Astrocyte (in vitro differentiated cells and primary cell): ENCODE measurements around the gene SEC31A. TPM values are rescaled to one million over a fixed set of nuclear protein-coding genes. Genes with fewer than 3 reads are reported as not detected.

ENCODE experiments used
- DNase-seq: peaks from one replicate; pipeline ENCODE4 v3.0.0-alpha.2; 2010; ENCODE audit warnings: low read depth
- FAIRE-seq: peaks from 2 replicates; lab custom pipeline; 2011; peaks lifted over from hg19 to GRCh38; lab: Jason Lieb, UNC
- H2AFZ ChIP-seq: 2 replicates; pipeline ENCODE4 v1.6.0; 2012; ENCODE audit warnings: low read depth, low read length, inconsistent platforms
- H3K27ac ChIP-seq: 2 replicates; pipeline ENCODE4 v1.5.1; 2011; ENCODE audit warnings: low read depth, low read length, inconsistent platforms
- H3K27me3 ChIP-seq: 2 replicates; pipeline ENCODE4 v1.6.0; 2011; ENCODE audit warnings: low read length, inconsistent platforms; ENCODE audit not compliant: insufficient read depth
- H3K36me3 ChIP-seq: 2 replicates; pipeline ENCODE4 v1.5.1; 2011; ENCODE audit warnings: low read length, inconsistent platforms; ENCODE audit not compliant: insufficient read depth
- H3K4me1 ChIP-seq: 2 replicates; pipeline ENCODE4 v1.5.1; 2011; ENCODE audit warnings: low read length, inconsistent platforms; ENCODE audit not compliant: insufficient read depth
- H3K4me2 ChIP-seq: 2 replicates; pipeline ENCODE4 v1.6.0; 2012; ENCODE audit warnings: low read length, inconsistent platforms
- H3K4me3 ChIP-seq: 2 replicates; pipeline ENCODE4 v1.5.1; 2011; ENCODE audit warnings: low read depth, mild to moderate bottlenecking, low read length, inconsistent platforms; ENCODE audit not compliant: insufficient read depth
- H3K79me2 ChIP-seq: 2 replicates; pipeline ENCODE4 v1.6.0; 2012; ENCODE audit warnings: mild to moderate bottlenecking, low read length, inconsistent platforms; ENCODE audit not compliant: insufficient read depth
- H3K9ac ChIP-seq: 2 replicates; pipeline ENCODE4 v1.6.0; 2012; ENCODE audit warnings: mild to moderate bottlenecking, low read length, inconsistent platforms
- H3K9me3 ChIP-seq: 2 replicates; pipeline ENCODE4 v1.5.1; 2012; ENCODE audit warnings: low read depth, mild to moderate bottlenecking, low read length, inconsistent platforms; ENCODE audit not compliant: insufficient read depth
- H4K20me1 ChIP-seq: 2 replicates; pipeline ENCODE4 v1.6.0; 2012; ENCODE audit warnings: low read length, inconsistent platforms; ENCODE audit not compliant: insufficient read depth
- H3K27ac Mint-ChIP-seq: one replicate; pipeline ENCODE4 v1.8.0; 2021; ENCODE audit warnings: mild to moderate bottlenecking, mixed read lengths; ENCODE audit not compliant: unreplicated experiment
- H3K27me3 Mint-ChIP-seq: one replicate; pipeline ENCODE4 v1.8.0; 2021; ENCODE audit warnings: low read depth, mixed read lengths; ENCODE audit not compliant: unreplicated experiment
- H3K36me3 Mint-ChIP-seq: one replicate; pipeline ENCODE4 v1.8.0; 2021; ENCODE audit warnings: low read depth, mixed read lengths; ENCODE audit not compliant: unreplicated experiment
- H3K4me1 Mint-ChIP-seq: one replicate; pipeline ENCODE4 v1.8.0; 2021; ENCODE audit warnings: low read depth, mixed read lengths; ENCODE audit not compliant: unreplicated experiment
- H3K4me3 Mint-ChIP-seq: one replicate; pipeline ENCODE4 v1.8.0; 2021; ENCODE audit warnings: mild to moderate bottlenecking, moderate library complexity, mixed read lengths; ENCODE audit not compliant: unreplicated experiment
- H3K9me3 Mint-ChIP-seq: one replicate; pipeline ENCODE4 v1.8.0; 2021; ENCODE audit warnings: mild to moderate bottlenecking, mixed read lengths; ENCODE audit not compliant: unreplicated experiment
- CTCF ChIP-seq: IDR thresholded peaks from 2 replicates; pipeline ENCODE4 v1.5.1; 2011; ENCODE audit warnings: low read depth, mild to moderate bottlenecking, inconsistent platforms, low read length, moderate library complexity; ENCODE audit not compliant: insufficient read depth
- EZH2 ChIP-seq: IDR thresholded peaks from 2 replicates; pipeline ENCODE4 v1.6.1; 2012; ENCODE audit warnings: mild to moderate bottlenecking, low read length, inconsistent platforms; ENCODE audit not compliant: insufficient read depth
- total RNA-seq: library from RNA; stranded (reverse); gene quantifications from 2 replicates; pipeline ENCODE4 v1.2.1, GENCODE V29; 2021

SEC31A gene
- total RNA-seq, 1 donor from 2014 or later: 471 TPM

GRCh38 chr4:82797040-82797404, 93.9 kb downstream of the SEC31A start:
- Mint-ChIP-seq H3K9me3 (no peaks in the 10 kb centered on the region), H3K27me3 (no peaks in the 10 kb centered on the region), H3K36me3 (peaks cover 15% of the 10 kb centered on the region), H3K27ac (peak overlapping the region; percentile 75), H3K4me1 (peaks cover 27% of the 10 kb centered on the region), H3K4me3 (peak overlapping the region; percentile 98)
- Histone ChIP-seq H3K4me3 (peak overlapping the region; percentile 68), H2AFZ (no peak overlapping the region), H3K27ac (no peak overlapping the region), H3K79me2 (peaks cover 42% of the 10 kb centered on the region), H4K20me1 (peaks cover 46% of the 10 kb centered on the region), H3K9ac (peak overlapping the region; percentile 76), H3K4me2 (peak overlapping the region; percentile 94), H3K36me3 (no peaks in the 10 kb centered on the region), H3K4me1 (peaks cover 25% of the 10 kb centered on the region), H3K27me3 (no peaks in the 10 kb centered on the region), H3K9me3 (no peaks in the 10 kb centered on the region)
- TF ChIP-seq CTCF (no peak), EZH2 (no peak)
- FAIRE-seq (no peak), DNase-seq (no peak)

- no peak for TF ChIP-seq CTCF
- no peak for TF ChIP-seq EZH2
- peaks cover 71% of the 10 kb centered on the region for H3K79me2 ChIP-seq
- H3K4me3 ChIP-seq: no peak overlapping the region
- no peaks in the 10 kb centered on the region for H3K9me3 ChIP-seq
- H3K36me3 Mint-ChIP-seq: peaks cover 18% of the 10 kb centered on the region
- H3K4me1 Mint-ChIP-seq: peaks cover 46% of the 10 kb centered on the region
- H3K27me3 ChIP-seq: no peaks in the 10 kb centered on the region
- H3K4me3 Mint-ChIP-seq: peak overlapping the region; percentile 1
- H3K27ac ChIP-seq: no peak overlapping the region
- H3K4me1 ChIP-seq: peaks cover 24% of the 10 kb centered on the region
- DNase-seq: no peak
- no peak for FAIRE-seq
- H3K27me3 Mint-ChIP-seq: no peaks in the 10 kb centered on the region
- peaks cover 58% of the 10 kb centered on the region for H4K20me1 ChIP-seq
- H3K27ac Mint-ChIP-seq: no peak overlapping the region
- peak overlapping the region; percentile 27 for H3K4me2 ChIP-seq
- no peak overlapping the region for H2AFZ ChIP-seq
- H3K9ac ChIP-seq: no peak overlapping the region
- no peaks in the 10 kb centered on the region for H3K9me3 Mint-ChIP-seq
- H3K36me3 ChIP-seq: no peaks in the 10 kb centered on the region
Measured at GRCh38 chr4:82792912-82793649, 97.9 kb downstream of the SEC31A start.

GRCh38 chr4:82791179-82791578, 99.8 kb downstream of the SEC31A start:
- no peak overlapping the region for H3K27ac Mint-ChIP-seq
- no peaks in the 10 kb centered on the region for H3K9me3 Mint-ChIP-seq
- DNase-seq (no peak), FAIRE-seq (no peak)
- Histone ChIP-seq H3K4me2 (no peak overlapping the region), H3K79me2 (peaks cover 69% of the 10 kb centered on the region), H3K36me3 (no peaks in the 10 kb centered on the region), H2AFZ (no peak overlapping the region), H3K27me3 (no peaks in the 10 kb centered on the region), H3K27ac (no peak overlapping the region), H4K20me1 (peaks cover 43% of the 10 kb centered on the region), H3K9ac (no peak overlapping the region), H3K4me3 (no peak overlapping the region), H3K4me1 (peaks cover 20% of the 10 kb centered on the region), H3K9me3 (no peaks in the 10 kb centered on the region)
- no peaks in the 10 kb centered on the region for H3K27me3 Mint-ChIP-seq
- H3K4me3 Mint-ChIP-seq: no peak overlapping the region
- peaks cover 49% of the 10 kb centered on the region for H3K4me1 Mint-ChIP-seq
- peaks cover 22% of the 10 kb centered on the region for H3K36me3 Mint-ChIP-seq
- TF ChIP-seq EZH2 (no peak), CTCF (no peak)
